ENCODE measurements around the gene BHLHE23.

Gene BHLHE23

DNA sequence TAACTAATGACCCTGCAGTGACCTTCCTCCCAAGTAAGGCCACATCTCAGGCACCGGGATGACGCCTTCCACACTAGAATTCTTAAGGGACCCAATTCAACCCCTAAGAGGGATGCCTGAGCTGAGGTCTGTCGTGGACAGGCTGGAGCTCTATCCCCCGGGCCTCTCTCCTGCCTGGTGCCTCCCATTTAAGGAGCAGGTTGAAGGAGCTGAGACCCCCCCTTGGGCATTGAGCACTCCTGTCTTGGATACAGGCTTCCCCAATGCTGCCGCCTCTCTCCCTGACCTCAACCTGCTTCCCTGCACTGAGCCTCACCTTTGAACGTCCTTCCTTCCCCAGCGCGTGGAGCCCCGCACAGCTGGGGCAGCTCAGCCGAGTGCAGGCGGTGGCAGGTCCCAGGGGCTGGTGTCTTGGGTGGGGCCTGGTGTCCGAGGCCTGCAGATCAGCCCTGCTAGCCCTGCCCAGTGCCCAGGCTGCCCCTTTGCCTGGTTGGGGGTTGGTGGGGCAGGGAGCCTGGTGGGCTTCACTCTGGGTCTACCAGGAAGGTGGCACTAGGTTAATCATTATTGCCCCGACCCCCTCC is 19.9 kb upstream of the BHLHE23 start:
- DNase-seq (ENCODE audit: low read depth in 1 of 2, low spot score in 1 of 2) = no peak

DNA sequence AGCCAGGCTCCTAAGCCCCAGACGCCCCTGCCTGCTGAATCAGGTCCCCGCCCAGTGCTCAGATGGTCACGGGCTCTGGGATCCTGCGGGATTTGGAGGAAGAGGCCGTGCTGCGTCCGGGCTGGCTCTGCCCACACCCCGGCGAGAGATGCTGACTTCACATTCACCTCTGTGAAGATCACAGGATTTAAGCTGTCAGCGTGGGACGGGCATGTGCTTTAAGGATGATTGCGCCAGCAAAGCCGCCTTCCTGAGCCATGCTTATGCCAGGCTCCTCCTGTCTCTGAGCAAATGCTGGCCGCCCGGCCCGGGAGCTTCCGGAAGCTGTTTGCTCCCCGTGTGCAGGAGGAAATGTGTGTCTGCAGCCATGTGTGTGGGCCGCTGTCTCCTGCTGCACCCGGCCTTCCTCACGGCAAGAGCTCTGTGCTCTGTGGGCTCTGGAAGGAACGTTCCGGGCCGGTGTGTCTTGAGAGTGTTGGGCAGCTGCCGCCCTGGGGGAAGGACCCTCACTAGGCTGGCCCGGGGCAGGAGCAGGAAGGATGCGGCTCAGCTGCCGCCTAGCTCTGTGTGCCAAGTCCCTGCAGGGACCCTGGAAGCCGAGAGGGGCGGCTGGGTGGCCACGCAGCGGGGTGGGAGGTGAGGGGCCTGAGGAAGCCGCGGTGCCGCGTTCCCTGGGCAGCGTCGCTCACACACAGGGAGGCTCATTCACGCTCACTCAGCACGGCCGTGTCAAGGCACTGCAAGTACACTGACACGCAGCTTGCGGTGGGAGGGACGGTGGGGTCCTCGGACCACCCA is 19.0 kb upstream of the BHLHE23 start:
- DNase-seq (ENCODE audit: low read depth in 1 of 2, low spot score in 1 of 2) = no peak

DNA sequence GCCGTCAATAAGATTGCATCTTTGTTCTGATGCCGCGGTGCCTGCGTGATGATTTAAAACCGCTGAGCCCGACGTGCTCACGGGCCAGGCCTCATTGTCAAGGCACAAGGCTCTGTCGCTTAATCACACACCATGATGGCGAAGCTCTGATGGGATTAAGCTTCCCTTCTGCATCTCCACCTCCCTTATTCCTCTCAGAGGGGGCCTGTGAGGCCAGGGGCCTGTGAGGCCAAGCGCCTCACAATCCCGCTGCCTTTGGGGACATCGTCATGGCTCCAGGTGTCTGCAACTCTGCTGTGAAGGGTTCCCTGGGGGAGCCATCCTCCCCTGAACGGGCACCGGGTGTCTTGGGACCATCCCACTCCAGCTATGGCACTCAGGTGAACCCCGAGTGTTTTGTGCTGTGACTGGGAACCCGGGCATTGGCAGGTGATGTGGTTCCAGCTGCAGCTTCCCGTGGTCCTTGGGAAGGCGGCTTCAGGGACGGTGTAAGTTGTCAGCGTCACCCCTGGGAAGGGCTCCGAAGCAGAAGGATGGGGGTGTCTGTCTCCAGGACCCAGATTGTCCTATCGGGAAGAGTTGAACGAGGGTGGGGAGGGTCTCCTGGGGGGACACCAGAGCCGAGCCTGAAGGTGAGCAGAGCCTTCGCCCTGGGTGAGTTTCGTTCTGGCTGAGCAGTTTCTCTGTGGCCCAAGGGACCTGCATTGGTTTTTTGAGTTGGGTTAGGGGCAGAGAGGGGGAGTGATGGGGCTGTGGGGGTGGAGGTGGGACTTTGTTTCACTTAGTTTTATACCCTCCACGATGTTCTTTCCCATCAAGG is 18.0 kb upstream of the BHLHE23 start:
- no peak for DNase-seq (ENCODE audit: low read depth in 1 of 2, low spot score in 1 of 2)

GRCh38 chr20:63023936-63024571 is 17.3 kb upstream of the BHLHE23 start:
- DNase-seq (ENCODE audit: low read depth in 1 of 2, low spot score in 1 of 2) = no peak

DNA sequence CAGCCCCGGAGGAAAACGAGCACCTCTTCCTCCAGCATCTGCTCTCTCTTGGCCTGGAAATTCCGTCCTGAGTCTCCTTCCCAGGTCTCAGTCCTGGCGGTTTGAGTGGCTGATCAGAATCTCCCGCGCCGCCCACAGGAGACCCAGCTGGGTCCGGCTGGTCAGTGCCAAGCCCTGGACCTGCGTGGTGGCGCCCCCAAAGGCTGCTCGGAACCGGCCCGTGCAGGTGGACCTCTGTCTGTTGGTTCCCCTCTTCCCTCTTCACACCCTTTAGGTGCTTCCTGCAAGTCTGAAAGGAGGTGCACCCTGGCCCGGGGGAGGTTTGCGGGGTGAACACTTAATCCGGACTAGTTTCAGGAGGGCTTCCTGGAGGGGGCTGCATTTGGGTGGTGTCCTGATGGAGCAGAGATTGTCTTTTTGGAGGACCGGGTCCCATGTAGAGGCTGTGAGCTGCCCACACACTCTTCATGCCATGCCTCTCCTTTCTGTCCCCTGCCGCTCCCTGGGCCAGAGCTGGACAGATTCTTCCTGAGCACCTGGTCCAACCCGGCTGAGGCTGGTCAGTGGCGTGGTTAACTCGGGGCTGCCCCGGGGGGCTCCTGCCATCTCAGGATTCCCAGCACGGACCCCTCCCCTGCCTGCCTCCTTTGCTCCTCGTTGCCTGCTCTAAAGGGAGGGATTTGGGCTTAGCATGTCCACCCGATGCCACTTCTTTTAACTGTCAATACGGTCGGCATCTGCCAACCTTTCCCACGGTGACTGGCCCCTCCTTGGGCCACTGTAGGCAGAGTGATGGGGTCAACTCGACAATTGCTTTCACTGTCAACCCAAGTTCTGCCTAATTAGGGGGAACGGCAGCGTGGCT is 16.5 kb upstream of the BHLHE23 start:
- no peak for DNase-seq (ENCODE audit: low read depth in 1 of 2, low spot score in 1 of 2)

- DNase-seq (ENCODE audit: low read depth in 1 of 2, low spot score in 1 of 2) = no peak
These were observed 15.7 kb upstream of the BHLHE23 start for GRCh38 chr20:63022501-63022900.

DNA sequence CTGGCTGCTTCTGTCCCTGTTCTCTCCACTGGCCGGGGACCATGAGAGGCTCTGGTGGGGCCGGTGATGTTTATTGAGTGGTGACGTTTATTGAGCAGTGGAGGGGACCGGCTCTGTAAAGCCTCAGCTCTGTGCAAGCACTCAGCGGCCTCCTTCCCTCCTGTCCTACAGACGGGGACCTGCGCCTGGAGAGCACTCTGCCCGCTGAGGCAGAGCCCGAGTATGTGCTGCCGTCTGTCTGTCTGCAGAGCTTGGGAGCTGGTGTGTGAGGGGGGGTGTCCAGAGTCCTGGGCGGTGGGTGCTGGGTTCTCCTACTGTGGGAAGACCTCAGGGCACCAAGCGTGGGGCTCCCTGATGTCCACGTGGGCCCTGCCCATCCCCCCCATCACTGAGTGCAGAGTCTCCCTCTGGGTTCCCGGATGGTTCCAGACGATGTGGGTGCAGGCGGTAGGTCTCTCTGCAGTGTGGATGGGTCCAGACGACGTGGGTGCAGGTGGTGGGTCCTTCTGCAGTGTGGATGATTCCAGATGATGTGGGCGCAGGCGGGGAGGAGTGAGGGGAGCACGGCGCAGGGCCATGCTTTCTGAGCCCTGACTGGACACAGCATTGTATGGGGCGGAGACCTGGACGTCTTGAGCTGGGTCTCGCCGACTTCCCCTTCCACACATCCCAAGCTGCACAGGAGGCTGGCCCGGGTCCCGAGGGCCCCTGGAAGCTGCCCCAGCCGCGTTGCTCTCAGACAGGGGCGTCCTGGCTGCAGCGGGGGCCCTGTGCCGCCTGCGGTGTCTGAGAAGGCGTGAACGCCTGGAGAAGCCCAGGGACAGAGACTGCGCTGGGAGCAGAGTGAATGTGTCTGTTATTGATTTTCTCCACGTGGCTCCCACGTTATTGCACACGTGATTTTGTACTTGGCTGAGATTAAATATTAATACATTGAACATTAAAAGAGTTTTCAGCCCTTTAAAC is 14.9 kb upstream of the BHLHE23 start:
- no peak for DNase-seq (ENCODE audit: low read depth in 1 of 2, low spot score in 1 of 2)

DNA sequence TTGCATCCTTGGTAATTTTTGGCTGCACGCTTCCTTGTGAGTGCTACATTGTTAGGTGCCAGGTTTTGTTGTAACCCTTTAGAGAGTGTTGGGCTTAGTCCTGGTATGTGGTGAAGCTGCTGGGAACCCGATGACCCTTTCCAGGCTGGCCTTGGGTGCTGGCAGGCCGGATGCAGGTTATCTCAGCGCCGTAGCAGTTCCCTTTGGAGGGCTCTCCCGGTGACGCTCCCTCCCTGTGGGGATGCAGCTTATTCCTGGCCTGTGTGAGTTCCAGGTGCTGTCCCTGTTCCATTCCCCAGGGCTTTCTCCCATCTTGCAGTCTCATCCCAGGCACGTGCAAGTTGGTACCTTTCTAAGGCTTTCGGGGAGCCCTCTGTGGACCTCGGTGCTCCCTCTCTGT is 13.9 kb upstream of the BHLHE23 start:
- no peak for DNase-seq (ENCODE audit: low read depth in 1 of 2, low spot score in 1 of 2)

GRCh38 chr20:63017826-63018411 is 11.2 kb upstream of the BHLHE23 start:
- no peak for DNase-seq (ENCODE audit: low read depth in 1 of 2, low spot score in 1 of 2)

DNA sequence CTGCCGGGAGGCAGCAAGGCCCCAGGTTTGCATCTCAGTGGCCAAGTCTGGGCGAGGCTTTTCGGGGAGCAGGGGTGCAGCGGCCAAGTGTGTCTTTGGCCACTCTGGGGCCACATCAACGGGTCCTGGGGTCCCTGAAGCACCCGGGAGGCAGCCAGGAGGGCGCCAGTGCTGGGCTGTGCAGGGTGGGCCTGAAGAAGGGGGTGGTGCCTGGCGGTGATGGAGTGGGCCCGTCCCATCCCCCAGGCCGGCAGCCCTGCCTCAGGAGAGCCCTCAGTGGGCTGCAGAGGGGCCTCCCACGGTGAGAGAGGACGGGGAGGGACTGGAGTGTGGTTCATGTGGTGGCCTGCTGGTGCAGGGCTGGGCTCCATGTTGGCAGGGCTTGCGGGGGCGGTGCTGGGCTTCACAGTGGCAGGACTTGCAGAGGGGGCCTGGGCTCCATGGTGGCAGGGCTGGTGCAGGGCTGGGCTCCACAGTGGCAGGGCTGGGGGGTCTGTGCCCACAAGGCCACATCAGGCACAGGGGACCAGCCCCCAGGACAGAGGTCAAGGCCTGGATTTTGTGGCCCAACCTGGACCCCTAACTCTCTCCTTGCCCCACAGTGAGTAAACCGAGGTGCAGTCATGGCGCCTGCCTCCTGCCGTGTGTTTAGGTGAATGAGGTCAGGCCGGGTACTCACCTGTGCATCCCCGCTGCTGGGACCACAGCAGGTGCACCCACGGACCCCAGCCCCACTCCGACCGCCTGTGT is 10.5 kb upstream of the BHLHE23 start:
- no peak for DNase-seq (ENCODE audit: low read depth in 1 of 2, low spot score in 1 of 2)

- DNase-seq (ENCODE audit: low read depth in 1 of 2, low spot score in 1 of 2) = no peak
These were observed 9.8 kb upstream of the BHLHE23 start for GRCh38 chr20:63016514-63017075.

DNA sequence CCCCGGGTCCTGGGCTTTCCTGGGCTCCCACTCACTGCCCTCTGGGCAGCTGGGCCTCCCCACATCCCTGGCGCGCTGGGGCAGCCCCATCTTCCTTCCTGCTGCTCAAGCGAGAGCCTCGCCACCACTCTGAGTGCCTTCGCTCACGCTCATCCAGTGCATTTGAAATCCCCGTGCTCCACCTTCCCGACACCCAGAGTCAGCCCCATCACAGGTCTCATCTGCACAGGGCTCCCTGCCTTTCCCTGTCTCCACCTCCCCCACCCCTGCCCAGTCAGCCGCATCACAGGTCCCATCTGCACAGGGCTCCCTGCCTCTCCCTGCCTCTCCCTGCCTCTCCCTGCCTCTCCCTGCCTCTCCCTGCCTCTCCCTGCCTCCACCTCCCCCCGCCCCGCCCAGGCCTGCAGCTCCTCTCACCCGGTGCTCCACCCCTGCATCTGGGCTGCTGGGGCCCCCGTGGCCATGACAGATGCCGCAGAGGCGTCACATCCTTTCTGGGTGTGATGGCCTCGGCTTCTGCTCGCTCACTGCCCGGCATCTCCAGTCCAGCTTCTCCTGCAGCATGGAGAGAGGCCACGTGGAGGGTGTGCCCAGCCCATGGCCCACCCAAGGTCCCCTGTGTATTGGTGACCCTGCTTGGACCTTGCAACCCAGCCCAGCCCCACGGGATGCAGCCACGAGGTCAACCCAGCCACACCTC is 9.0 kb upstream of the BHLHE23 start:
- no peak for DNase-seq (ENCODE audit: low read depth in 1 of 2, low spot score in 1 of 2)

GRCh38 chr20:63015147-63015661 is 8.4 kb upstream of the BHLHE23 start:
- no peak for DNase-seq (ENCODE audit: low read depth in 1 of 2, low spot score in 1 of 2)

- no peak for DNase-seq (ENCODE audit: low read depth in 1 of 2, low spot score in 1 of 2)
These were observed 7.9 kb upstream of the BHLHE23 start for GRCh38 chr20:63014710-63015109.

DNA sequence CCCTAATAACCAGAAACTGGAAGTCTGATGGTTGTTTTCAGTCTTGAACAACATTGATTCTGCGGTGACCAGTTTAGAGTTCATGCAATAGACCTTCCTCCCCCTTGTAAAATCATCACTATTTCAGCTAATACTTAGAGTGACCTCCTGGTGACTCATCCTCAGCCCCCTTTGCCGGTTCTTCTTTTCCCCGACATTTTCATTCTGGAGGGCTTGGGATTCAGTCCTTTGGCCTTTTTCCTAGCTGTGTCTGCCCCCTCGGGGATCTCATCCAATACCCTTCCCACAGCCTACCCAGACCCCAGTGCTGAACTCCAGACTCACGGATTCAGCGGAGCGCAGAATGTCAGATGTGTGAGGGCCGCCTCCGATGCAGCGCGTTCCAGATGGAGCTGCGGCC is 7.5 kb upstream of the BHLHE23 start:
- DNase-seq (ENCODE audit: low read depth in 1 of 2, low spot score in 1 of 2) = no peak

GRCh38 chr20:63013207-63013606 is 6.4 kb upstream of the BHLHE23 start:
- no peak for DNase-seq (ENCODE audit: low read depth in 1 of 2, low spot score in 1 of 2)

DNA sequence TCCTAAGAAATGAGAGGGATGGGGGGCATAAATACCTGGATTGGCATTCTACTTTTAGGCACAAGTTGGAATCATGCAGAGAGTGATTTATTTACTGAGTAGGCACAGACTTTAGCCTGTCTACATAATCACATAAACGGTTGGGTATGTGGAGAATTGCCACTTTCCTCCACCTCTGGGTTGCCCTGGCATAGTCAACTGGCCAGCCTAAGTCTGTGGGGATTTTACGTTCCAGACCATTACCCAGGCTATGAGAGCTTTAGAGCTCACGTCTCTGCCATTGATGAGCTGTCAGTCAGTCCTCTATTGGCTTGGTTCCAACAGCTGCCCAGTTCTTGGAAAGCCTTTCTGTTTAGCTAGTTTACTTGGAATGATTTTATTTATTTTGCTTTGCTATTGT is 5.0 kb upstream of the BHLHE23 start:
- no peak for DNase-seq (ENCODE audit: low read depth in 1 of 2, low spot score in 1 of 2)
